Right lobe of liver (tissue), 6 donors: ENCODE data around the gene RANBP1. TPM values are rescaled to one million over a fixed set of nuclear protein-coding genes. Genes with fewer than 3 reads are reported as not detected.

Experiments
- ATAC-seq, 4 donors: fragments of 200-7000 bp; cut with Tn5 transposase; one replicate each; pipeline ENCODE4 v1.9.1; 2020; ENCODE audit warnings: mild to moderate bottlenecking in 4 of 4, moderate library complexity in 4 of 4
- DNase-seq, 3 donors: peaks; one replicate each; pipeline ENCODE4 v3.0.0-alpha.2; 2020
- H3K27ac ChIP-seq, 3 donors: fragments of 200-600 bp; one replicate each; pipeline ENCODE4 v1.8.0; 2022
- H3K27me3 ChIP-seq, 2 donors: fragments of 200-600 bp; one replicate each; pipeline ENCODE4 v1.8.0; 2022
- H3K36me3 ChIP-seq, 4 donors: fragments of 200-600 bp; sonication (generic) in 1 of 4; one replicate each; pipeline versions ENCODE4 v1.5.1 to v1.8.0; 2017 to 2022; ENCODE audit warnings: control low read depth in 1 of 4
- H3K4me1 ChIP-seq, 4 donors: fragments of 200-600 bp; sonication (generic) in 1 of 4; one replicate each; pipeline versions ENCODE4 v1.5.1 to v1.8.0; 2017 to 2022; ENCODE audit warnings: control low read depth in 1 of 4
- H3K4me3 ChIP-seq, 3 donors: fragments of 200-600 bp; one replicate each; pipeline ENCODE4 v1.8.0; 2022
- H3K9me3 ChIP-seq, 4 donors: fragments of 200-600 bp; sonication (generic) in 1 of 4; one replicate each; pipeline versions ENCODE4 v1.5.1 to v1.8.0; 2017 to 2022; ENCODE audit warnings: control low read depth in 1 of 4
- CTCF ChIP-seq, 4 donors: fragments of 200-600 bp in 3 of 4; fragments of 450-650 bp in 1 of 4; IDR thresholded peaks; one replicate each; pipeline versions ENCODE4 v1.5.1 to v1.8.0; 2016 to 2022; ENCODE audit warnings: antibody characterized with exemption in 4 of 4, mild to moderate bottlenecking in 2 of 4
- POLR2A ChIP-seq: fragments of 450-650 bp; IDR thresholded peaks from one replicate; pipeline ENCODE4 v1.6.1; 2017; ENCODE audit warnings: antibody characterized with exemption, mild to moderate bottlenecking
- WGBS: methylation state at CpG from one replicate; pipeline ENCODE4 v1.1.6; 2018; ENCODE audit warnings: low coverage, low lambda C conversion rate; ENCODE audit not compliant: insufficient coverage; ENCODE audit errors: missing lambda C conversion rate; 5-methylcytosine and 5-hydroxymethylcytosine counted together
- intact Hi-C, 2 donors: fragments of 100-400 bp; cut with DNase I; formaldehyde crosslinking; loops; one replicate each; pipeline versions ENCODE4 v1.11.2 to v1.14.1; 2022
- total RNA-seq, 6 experiments: library from RNA; depleted of rRNA in 2 of 6; stranded (reverse); fragments of >200 nt in 2 of 6; fragmentation: NEBNext Ultra II Directional in 3 of 6; extraction: Animal tissue kit (Norgen Biotek cat#: 25700) in 3 of 6; gene quantifications; one replicate each; pipeline versions ENCODE4 v1.1.0 to v1.2.4, GENCODE V29; 2016 to 2023
- donor health status: DM: no; HTN: yes; CAD: no.
- donor health status: DM: no; HTN: no; CAD: no.
- donor health status: DM: no; HTN: no; CAD: no.
- donor health status: DM: no; HTN: yes; CAD: no.
- donor health status: DM: no; HTN: yes; CAD: no.

RANBP1 gene
- total RNA-seq, 6 experiments from 2014 or later: 39.5 to 224 (median 52.2) TPM

GRCh38 chr22:20142711-20143621, 27.1 kb downstream of the RANBP1 start:
- H3K36me3 ChIP-seq: no peaks in the 10 kb centered on the region
- no peaks in the 10 kb centered on the region for H3K4me1 ChIP-seq
- TF ChIP-seq POLR2A: no peak
- no peak for TF ChIP-seq CTCF (IDR thresholded peaks at IDR 0.05)
- H3K27me3 ChIP-seq: no peaks in the 10 kb centered on the region
- WGBS: no CpG with 5 or more reads among the region's 65 CpGs
- no peak overlapping the region for H3K27ac ChIP-seq
- ATAC-seq: no peak
- H3K9me3 ChIP-seq: no peaks in the 10 kb centered on the region
- no peak overlapping the region for H3K4me3 ChIP-seq
- no peak for DNase-seq
- intact Hi-C loops: no loop called here

- Histone ChIP-seq H3K4me1 (no peaks in the 10 kb centered on the region), H3K36me3 (no peaks in the 10 kb centered on the region), H3K27ac (no peak overlapping the region), H3K4me3 (no peak overlapping the region), H3K9me3 (no peaks in the 10 kb centered on the region), H3K27me3 (no peaks in the 10 kb centered on the region)
- DNase-seq (no peak), ATAC-seq (no peak)
- WGBS: no CpG with 5 or more reads among the region's 19 CpGs
- TF ChIP-seq POLR2A: no peak
- no peak for TF ChIP-seq CTCF (IDR thresholded peaks at IDR 0.05)
- intact Hi-C loops: no loop called here
Observed at GRCh38 chr22:20143883-20144665, 28.2 kb downstream of the RANBP1 start.

- TF ChIP-seq POLR2A (no peak), CTCF (IDR thresholded peaks at IDR 0.05) (no peak)
- ATAC-seq: no peak
- intact Hi-C loops: no loop called here
- no CpG with 5 or more reads among the region's 22 CpGs for WGBS
- Histone ChIP-seq H3K4me3 (no peak overlapping the region), H3K27ac (no peak overlapping the region), H3K4me1 (no peaks in the 10 kb centered on the region), H3K9me3 (no peaks in the 10 kb centered on the region), H3K27me3 (no peaks in the 10 kb centered on the region), H3K36me3 (no peaks in the 10 kb centered on the region)
- DNase-seq: no peak
Observed at GRCh38 chr22:20145206-20145831, 29.4 kb downstream of the RANBP1 start.

GRCh38 chr22:20145832-20146223, 29.9 kb downstream of the RANBP1 start:
- TF ChIP-seq CTCF (IDR thresholded peaks at IDR 0.05) (no peak), POLR2A (no peak)
- H3K27ac ChIP-seq: no peak overlapping the region
- no peaks in the 10 kb centered on the region for H3K36me3 ChIP-seq
- intact Hi-C loops: no loop called here
- H3K4me1 ChIP-seq: no peaks in the 10 kb centered on the region
- 73% methylated on average over 3 of the region's 21 CpGs for WGBS
- no peak for ATAC-seq
- H3K9me3 ChIP-seq: no peaks in the 10 kb centered on the region
- no peaks in the 10 kb centered on the region for H3K27me3 ChIP-seq
- DNase-seq: no peak
- no peak overlapping the region for H3K4me3 ChIP-seq
